ENCODE measurements around the gene LGI2.

- TF ChIP-seq POLR2A (IDR thresholded peaks at IDR 0.05), result no peak
- TF ChIP-seq POLR2AphosphoS5 (IDR thresholded peaks at IDR 0.05; ENCODE audit: insufficient read depth in 1 of 2, low read depth in 1 of 2), result no peak
Observed at GRCh38 chr4:24989327-24989726, 41.4 kb downstream of the LGI2 start.

Measured in vagina (tissue), 2 donors.